ENCODE measurements around the gene CAMTA1. TPM values are rescaled to one million over a fixed set of nuclear protein-coding genes. Genes with fewer than 3 reads are reported as not detected.

Gene CAMTA1
- polyA plus RNA-seq, 1 donor (not counting 4 experiments of a cell fraction or from before 2014, with no cell fraction given), result 51.4 TPM

- Histone ChIP-seq H3K4me2 (ENCODE audit: control insufficient read depth, extremely low read depth, insufficient read depth, low read depth, low read length) (no peak overlapping the region), H3K36me3 (ENCODE audit: control insufficient read depth in 2 of 2, extremely low read depth in 1 of 2, insufficient read depth in 2 of 2, low read length in 2 of 2) (no peaks in the 10 kb centered on the region), H3K4me1 (ENCODE audit: control insufficient read depth, extremely low read depth, insufficient read depth, low read length) (no peaks in the 10 kb centered on the region), H3K9ac (ENCODE audit: control insufficient read depth, extremely low read depth, insufficient read depth, low read length) (no peak overlapping the region), H3K79me2 (ENCODE audit: control insufficient read depth, insufficient read depth, low read length) (no peaks in the 10 kb centered on the region), H3K27ac (ENCODE audit: control insufficient read depth, insufficient read depth, low read length) (no peak overlapping the region), H4K20me1 (ENCODE audit: control insufficient read depth, extremely low read depth, insufficient read depth, low read length) (no peaks in the 10 kb centered on the region), H2AFZ (ENCODE audit: control insufficient read depth, low read length) (no peak overlapping the region), H3K4me3 (ENCODE audit: control insufficient read depth in 2 of 3, extremely low read depth in 1 of 3, insufficient read depth in 2 of 3, low read depth in 1 of 3, low read length in 3 of 3) (no peak overlapping the region), H3K27me3 (ENCODE audit: control insufficient read depth, extremely low read depth, insufficient read depth, low read length) (no peaks in the 10 kb centered on the region), H3K9me1 (ENCODE audit: control insufficient read depth, extremely low read depth, insufficient read depth, low read length) (no peaks in the 10 kb centered on the region), H3K9me3 (ENCODE audit: control insufficient read depth, low read depth, low read length) (no peaks in the 10 kb centered on the region)
- dilution Hi-C loops (cut with MboI; ENCODE audit: extremely low pct_ligation_motif_present, low sequenced_read_pairs), result no loop called here
- DNase-seq (ENCODE audit: low read depth, low spot score) (no peak), FAIRE-seq (no peak)
- TF ChIP-seq EZH2 (IDR thresholded peaks at IDR 0.05; ENCODE audit: low read length) (no peak), CTCF (optimal IDR thresholded peaks at IDR 0.05 in 1 of 3, IDR thresholded peaks at IDR 0.05 in 1 of 3, conservative IDR thresholded peaks at IDR 0.05 in 1 of 3; ENCODE audit: extremely low read depth in 1 of 3, insufficient read depth in 2 of 3, low read length in 3 of 3) (no peak)
Observed at GRCh38 chr1:6888268-6888667, 103.0 kb downstream of the CAMTA1 start.

- Histone ChIP-seq H3K27ac (ENCODE audit: control insufficient read depth, insufficient read depth, low read length) (no peak overlapping the region), H3K27me3 (ENCODE audit: control insufficient read depth, extremely low read depth, insufficient read depth, low read length) (no peaks in the 10 kb centered on the region), H3K9me3 (ENCODE audit: control insufficient read depth, low read depth, low read length) (no peaks in the 10 kb centered on the region), H3K9me1 (ENCODE audit: control insufficient read depth, extremely low read depth, insufficient read depth, low read length) (no peaks in the 10 kb centered on the region), H3K4me2 (ENCODE audit: control insufficient read depth, extremely low read depth, insufficient read depth, low read depth, low read length) (no peak overlapping the region), H3K36me3 (ENCODE audit: control insufficient read depth in 2 of 2, extremely low read depth in 1 of 2, insufficient read depth in 2 of 2, low read length in 2 of 2) (no peaks in the 10 kb centered on the region), H3K4me1 (ENCODE audit: control insufficient read depth, extremely low read depth, insufficient read depth, low read length) (no peaks in the 10 kb centered on the region), H3K79me2 (ENCODE audit: control insufficient read depth, insufficient read depth, low read length) (no peaks in the 10 kb centered on the region), H3K4me3 (ENCODE audit: control insufficient read depth in 2 of 3, extremely low read depth in 1 of 3, insufficient read depth in 2 of 3, low read depth in 1 of 3, low read length in 3 of 3) (no peak overlapping the region), H4K20me1 (ENCODE audit: control insufficient read depth, extremely low read depth, insufficient read depth, low read length) (no peaks in the 10 kb centered on the region), H3K9ac (ENCODE audit: control insufficient read depth, extremely low read depth, insufficient read depth, low read length) (no peak overlapping the region), H2AFZ (ENCODE audit: control insufficient read depth, low read length) (no peak overlapping the region)
- dilution Hi-C loops (cut with MboI; ENCODE audit: extremely low pct_ligation_motif_present, low sequenced_read_pairs), result no loop called here
- TF ChIP-seq CTCF (optimal IDR thresholded peaks at IDR 0.05 in 1 of 3, IDR thresholded peaks at IDR 0.05 in 1 of 3, conservative IDR thresholded peaks at IDR 0.05 in 1 of 3; ENCODE audit: extremely low read depth in 1 of 3, insufficient read depth in 2 of 3, low read length in 3 of 3) (no peak), EZH2 (IDR thresholded peaks at IDR 0.05; ENCODE audit: low read length) (no peak)
- no peak for FAIRE-seq
- DNase-seq (ENCODE audit: low read depth, low spot score), result no peak
Observed at GRCh38 chr1:6888870-6889269, 103.6 kb downstream of the CAMTA1 start.

All from keratinocyte (primary cell).